ENCODE measurements around the gene FCER2. TPM values are rescaled to one million over a fixed set of nuclear protein-coding genes. Genes with fewer than 3 reads are reported as not detected.

Gene FCER2
- total RNA-seq, 2 donors from 2014 or later = not detected

DNA sequence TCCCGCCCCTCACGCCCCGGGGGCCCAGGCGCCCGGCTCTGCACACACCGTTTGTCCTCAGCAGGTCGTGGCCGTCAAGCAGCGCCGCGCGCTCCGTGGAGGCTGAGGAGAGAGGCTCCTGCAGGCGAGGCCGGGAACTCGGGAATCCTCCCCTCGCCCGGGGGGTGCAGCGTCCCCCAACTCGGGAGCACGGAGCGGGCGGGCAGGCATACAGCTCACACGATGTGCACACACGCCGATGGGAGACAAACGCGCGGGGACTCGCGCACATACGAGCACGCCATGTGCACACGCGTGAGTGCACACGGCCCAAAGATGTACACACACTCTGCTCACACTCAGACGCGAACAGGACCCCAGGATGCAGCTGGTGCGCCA lies 29.3 kb upstream of the FCER2 start:
- no peak for DNase-seq
- Histone ChIP-seq H3K4me1 (no peaks in the 10 kb centered on the region), H3K27ac (no peak overlapping the region), H3K9me3 (no peaks in the 10 kb centered on the region), H3K36me3 (replicated peaks in 1 of 2; ENCODE audit: insufficient read depth in 1 of 2, low read depth in 2 of 2) (no peaks in the 10 kb centered on the region), H3K27me3 (peaks cover 0 to 16% of the 10 kb centered on the region in 2 donors), H3K4me3 (no peak overlapping the region)
- intact Hi-C loops (cut with DNase I) = no loop called here
- WGBS, 2 donors = 34 to 70% methylated on average over 22 to 25 of the region's 39 CpGs
- no peak for TF ChIP-seq POLR2A (IDR thresholded peaks at IDR 0.05)
- TF ChIP-seq, protein P1, sequence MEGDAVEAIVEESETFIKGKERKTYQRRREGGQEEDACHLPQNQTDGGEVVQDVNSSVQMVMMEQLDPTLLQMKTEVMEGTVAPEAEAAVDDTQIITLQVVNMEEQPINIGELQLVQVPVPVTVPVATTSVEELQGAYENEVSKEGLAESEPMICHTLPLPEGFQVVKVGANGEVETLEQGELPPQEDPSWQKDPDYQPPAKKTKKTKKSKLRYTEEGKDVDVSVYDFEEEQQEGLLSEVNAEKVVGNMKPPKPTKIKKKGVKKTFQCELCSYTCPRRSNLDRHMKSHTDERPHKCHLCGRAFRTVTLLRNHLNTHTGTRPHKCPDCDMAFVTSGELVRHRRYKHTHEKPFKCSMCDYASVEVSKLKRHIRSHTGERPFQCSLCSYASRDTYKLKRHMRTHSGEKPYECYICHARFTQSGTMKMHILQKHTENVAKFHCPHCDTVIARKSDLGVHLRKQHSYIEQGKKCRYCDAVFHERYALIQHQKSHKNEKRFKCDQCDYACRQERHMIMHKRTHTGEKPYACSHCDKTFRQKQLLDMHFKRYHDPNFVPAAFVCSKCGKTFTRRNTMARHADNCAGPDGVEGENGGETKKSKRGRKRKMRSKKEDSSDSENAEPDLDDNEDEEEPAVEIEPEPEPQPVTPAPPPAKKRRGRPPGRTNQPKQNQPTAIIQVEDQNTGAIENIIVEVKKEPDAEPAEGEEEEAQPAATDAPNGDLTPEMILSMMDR (IDR thresholded peaks at IDR 0.05) = no peak
- ATAC-seq = no peak

DNA sequence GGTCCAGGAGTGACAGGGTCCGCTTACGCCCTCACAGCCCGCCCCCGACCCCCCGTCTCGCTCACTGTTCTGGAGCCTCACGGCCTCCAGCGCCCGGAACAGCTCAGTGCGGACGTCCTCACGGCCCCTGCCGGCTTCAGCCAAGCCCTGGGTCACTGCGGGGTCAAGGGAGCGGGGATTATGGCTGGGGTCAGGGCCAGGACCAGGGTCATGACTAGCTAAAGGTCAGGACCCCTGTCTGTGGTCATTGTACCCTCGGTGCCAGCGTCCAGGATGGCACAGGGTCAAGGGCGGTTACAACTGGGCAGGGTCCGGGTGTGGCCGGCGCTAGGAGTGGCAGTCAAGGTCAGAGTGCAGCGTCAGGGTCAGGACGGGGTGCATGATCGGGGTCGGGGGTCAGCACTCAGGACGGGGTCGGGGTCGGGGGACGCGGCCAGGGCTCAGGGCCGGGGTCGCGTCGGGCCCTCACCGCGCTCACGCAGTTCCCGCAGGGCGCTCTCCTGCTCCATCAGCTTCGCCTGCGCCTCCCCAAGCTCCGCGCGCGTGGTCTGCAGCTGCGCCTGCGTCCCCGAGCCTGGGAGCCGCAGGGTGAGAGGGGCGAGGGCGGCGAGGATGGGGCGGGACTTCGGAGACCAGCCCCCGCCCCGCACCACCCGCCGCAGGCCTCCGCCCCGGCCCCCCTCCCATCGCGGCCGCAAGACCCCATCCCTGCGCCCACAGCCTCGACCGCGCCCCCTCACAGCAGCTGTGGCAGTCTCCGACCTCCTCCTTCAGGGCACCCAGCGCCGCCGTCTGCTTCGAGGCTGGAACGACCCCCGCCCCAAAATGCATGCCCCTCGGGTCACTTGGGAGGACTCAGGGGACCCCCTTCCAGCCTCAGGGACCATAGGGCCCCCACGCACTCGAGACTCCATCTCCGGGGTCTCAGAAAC lies 28.6 kb upstream of the FCER2 start:
- TF ChIP-seq, protein P1 (IDR thresholded peaks at IDR 0.05) = no peak
- TF ChIP-seq POLR2A (IDR thresholded peaks at IDR 0.05) = no peak
- no peak for DNase-seq
- no peak overlapping the region for H3K4me3 ChIP-seq
- no peak for ATAC-seq
- intact Hi-C loops (cut with DNase I) = no loop called here
- 1 to 5% methylated on average over 7 to 61 of the region's 78 CpGs for WGBS, 2 donors
- no peaks in the 10 kb centered on the region for H3K4me1 ChIP-seq
- peaks cover 0 to 11% of the 10 kb centered on the region in 2 donors for H3K27me3 ChIP-seq
- no peaks in the 10 kb centered on the region for H3K36me3 ChIP-seq (replicated peaks in 1 of 2; ENCODE audit: insufficient read depth in 1 of 2, low read depth in 2 of 2)
- H3K27ac ChIP-seq = no peak overlapping the region
- no peaks in the 10 kb centered on the region for H3K9me3 ChIP-seq

DNA sequence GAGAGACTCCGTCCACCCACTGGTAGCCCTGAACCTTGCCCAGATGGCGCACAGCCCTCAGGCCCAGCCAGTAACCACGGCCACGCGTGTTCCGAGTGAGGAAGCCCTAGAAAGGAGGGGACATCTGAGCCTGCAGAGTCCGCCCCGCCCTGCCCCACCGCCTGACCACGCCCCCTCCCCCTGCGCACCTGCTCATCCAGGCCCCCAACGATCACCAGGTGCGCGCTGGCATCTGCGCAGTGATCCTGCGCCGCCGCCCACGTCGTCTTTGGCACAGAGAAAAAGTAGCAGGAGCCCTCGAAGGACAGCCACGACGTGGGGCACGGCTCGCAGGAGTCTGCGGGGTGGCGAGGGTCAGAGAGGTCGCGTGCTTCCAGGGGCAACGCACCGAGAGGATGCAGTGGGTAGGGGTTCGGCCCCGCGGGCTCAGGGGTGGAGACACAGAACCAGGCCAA lies 27.9 kb upstream of the FCER2 start:
- H3K27ac ChIP-seq = no peak overlapping the region
- WGBS, 2 donors = 3% methylated on average over 29 of the region's 34 CpGs; no CpG with 5 or more reads in 1 of the 2 donors
- no peaks in the 10 kb centered on the region for H3K9me3 ChIP-seq
- no peak overlapping the region for H3K4me3 ChIP-seq
- H3K27me3 ChIP-seq = peaks cover 0 to 10% of the 10 kb centered on the region in 2 donors
- ATAC-seq = no peak
- TF ChIP-seq, protein P1 (IDR thresholded peaks at IDR 0.05) = no peak
- TF ChIP-seq POLR2A (IDR thresholded peaks at IDR 0.05) = no peak
- no peak for DNase-seq
- H3K4me1 ChIP-seq = no peaks in the 10 kb centered on the region
- intact Hi-C loops (cut with DNase I) = no loop called here
- H3K36me3 ChIP-seq (replicated peaks in 1 of 2; ENCODE audit: insufficient read depth in 1 of 2, low read depth in 2 of 2) = no peaks in the 10 kb centered on the region

DNA sequence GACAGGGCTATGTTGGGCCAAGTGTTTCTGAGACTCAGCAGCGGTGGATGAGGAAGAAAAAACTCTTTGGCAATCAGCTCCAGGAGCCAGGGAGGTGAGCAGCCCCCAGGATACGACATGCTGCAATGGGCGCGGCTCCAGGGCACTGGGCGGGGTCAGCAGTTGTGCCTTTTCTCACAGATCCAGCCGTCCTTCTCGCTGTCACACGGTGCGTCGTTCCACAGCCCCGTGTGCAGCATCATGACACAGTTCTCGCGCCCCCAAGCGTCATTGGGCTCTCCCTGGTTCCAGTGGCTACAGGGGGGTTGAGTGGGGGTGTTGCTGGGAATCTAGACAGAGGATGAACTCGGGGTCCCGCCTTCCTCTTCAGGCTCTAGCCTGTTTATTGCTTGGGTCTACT lies 27.3 kb upstream of the FCER2 start:
- 7% methylated on average over 7 to 16 of the region's 16 CpGs for WGBS, 2 donors
- H3K4me1 ChIP-seq = no peaks in the 10 kb centered on the region
- ATAC-seq (no peak), DNase-seq (peak in 1 of 4 donors; percentile 38)
- H3K9me3 ChIP-seq = no peaks in the 10 kb centered on the region
- no peaks in the 10 kb centered on the region for H3K36me3 ChIP-seq (replicated peaks in 1 of 2; ENCODE audit: insufficient read depth in 1 of 2, low read depth in 2 of 2)
- intact Hi-C loops (cut with DNase I) = no loop called here
- H3K27ac ChIP-seq = no peak overlapping the region
- TF ChIP-seq, protein P1 (IDR thresholded peaks at IDR 0.05) = no peak
- no peak for TF ChIP-seq POLR2A (IDR thresholded peaks at IDR 0.05)
- H3K27me3 ChIP-seq = peaks cover 0 to 10% of the 10 kb centered on the region in 2 donors
- H3K4me3 ChIP-seq = no peak overlapping the region
